ENCODE measurements around the gene ABCB11. TPM values are rescaled to one million over a fixed set of nuclear protein-coding genes. Genes with fewer than 3 reads are reported as not detected.

ABCB11 gene
- total and polyA plus RNA-seq, 9 of the 15 experiments (the other 6 are each of a cell fraction or from before 2014, with no cell fraction given): 0.04 to 0.51 (median 0.10) TPM; not detected in 1

DNA sequence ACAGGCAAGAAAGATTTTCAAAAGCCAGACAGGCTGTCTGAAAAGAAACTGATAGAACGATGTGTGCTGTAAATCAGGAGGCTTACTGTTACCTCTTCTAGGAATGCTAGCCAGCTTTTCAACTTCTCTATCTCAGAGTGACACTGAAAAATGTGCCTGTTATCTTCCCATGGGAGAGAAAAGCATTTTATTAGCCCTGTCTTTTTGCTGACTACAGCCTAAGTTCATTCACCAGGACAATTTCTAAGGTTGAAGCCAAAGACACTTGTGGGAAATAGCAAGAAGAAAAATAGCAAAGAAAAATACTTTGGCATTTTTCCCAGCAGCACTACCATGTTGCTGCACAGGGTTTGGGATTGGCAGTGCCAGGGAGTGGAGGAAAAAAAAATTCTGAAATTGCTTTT is 34.0 kb downstream of the ABCB11 start (continued):
- TF ChIP-seq, protein P1, sequence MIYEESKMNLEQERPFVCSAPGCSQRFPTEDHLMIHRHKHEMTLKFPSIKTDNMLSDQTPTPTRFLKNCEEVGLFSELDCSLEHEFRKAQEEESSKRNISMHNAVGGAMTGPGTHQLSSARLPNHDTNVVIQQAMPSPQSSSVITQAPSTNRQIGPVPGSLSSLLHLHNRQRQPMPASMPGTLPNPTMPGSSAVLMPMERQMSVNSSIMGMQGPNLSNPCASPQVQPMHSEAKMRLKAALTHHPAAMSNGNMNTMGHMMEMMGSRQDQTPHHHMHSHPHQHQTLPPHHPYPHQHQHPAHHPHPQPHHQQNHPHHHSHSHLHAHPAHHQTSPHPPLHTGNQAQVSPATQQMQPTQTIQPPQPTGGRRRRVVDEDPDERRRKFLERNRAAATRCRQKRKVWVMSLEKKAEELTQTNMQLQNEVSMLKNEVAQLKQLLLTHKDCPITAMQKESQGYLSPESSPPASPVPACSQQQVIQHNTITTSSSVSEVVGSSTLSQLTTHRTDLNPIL (CRISPR knock-in tag; IDR thresholded peaks at IDR 0.05): no peak
- TF ChIP-seq, protein P2, sequence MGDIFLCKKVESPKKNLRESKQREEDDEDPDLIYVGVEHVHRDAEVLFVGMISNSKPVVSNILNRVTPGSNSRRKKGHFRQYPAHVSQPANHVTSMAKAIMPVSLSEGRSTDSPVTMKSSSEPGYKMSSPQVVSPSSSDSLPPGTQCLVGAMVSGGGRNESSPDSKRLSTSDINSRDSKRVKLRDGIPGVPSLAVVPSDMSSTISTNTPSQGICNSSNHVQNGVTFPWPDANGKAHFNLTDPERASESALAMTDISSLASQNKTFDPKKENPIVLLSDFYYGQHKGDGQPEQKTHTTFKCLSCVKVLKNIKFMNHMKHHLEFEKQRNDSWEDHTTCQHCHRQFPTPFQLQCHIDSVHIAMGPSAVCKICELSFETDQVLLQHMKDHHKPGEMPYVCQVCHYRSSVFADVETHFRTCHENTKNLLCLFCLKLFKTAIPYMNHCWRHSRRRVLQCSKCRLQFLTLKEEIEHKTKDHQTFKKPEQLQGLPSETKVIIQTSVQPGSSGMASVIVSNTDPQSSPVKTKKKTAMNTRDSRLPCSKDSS (IDR thresholded peaks at IDR 0.05; ENCODE audit: low read depth, partially characterized antibody): no peak
- TF ChIP-seq ZNF507 (tag; conservative IDR thresholded peaks at IDR 0.05) (no peak), PCBP2 (IDR thresholded peaks at IDR 0.05; ENCODE audit: low read depth, low read length, poor library complexity, severe bottlenecking) (no peak), SMARCC2 (IDR thresholded peaks at IDR 0.05; ENCODE audit: low read depth) (no peak), GATAD2A (IDR thresholded peaks at IDR 0.05) (no peak), CBFA2T3 (IDR thresholded peaks at IDR 0.05) (peak; percentile 78), PTRF (tag; IDR thresholded peaks at IDR 0.05) (no peak), CTBP1 (IDR thresholded peaks at IDR 0.05; ENCODE audit: borderline replicate concordance) (peak; percentile 67; the same call in 1 of the 2 replicates), MAFG (tag; conservative IDR thresholded peaks at IDR 0.05) (peak; percentile 79), IRF2 (CRISPR knock-in tag; IDR thresholded peaks at IDR 0.05) (no peak), CBX3 (IDR thresholded peaks at IDR 0.05; ENCODE audit: borderline replicate concordance in 1 of 2, low read length in 2 of 2) (no peak), NCOR1 (IDR thresholded peaks at IDR 0.05) (peak; percentile 60), HMG20A (CRISPR knock-in tag; conservative IDR thresholded peaks at IDR 0.05) (peak; percentile 53; the same call in 1 of the 2 replicates), BRD9 (IDR thresholded peaks at IDR 0.05; ENCODE audit: low read depth, partially characterized antibody) (no peak), DMBX1 (CRISPR knock-in tag; IDR thresholded peaks at IDR 0.05; ENCODE audit: borderline replicate concordance) (no peak), NR1H2 (CRISPR knock-in tag; IDR thresholded peaks at IDR 0.05) (no peak), MAFK (IDR thresholded peaks at IDR 0.05; ENCODE audit: low read length) (peak; percentile 62), KDM1A (IDR thresholded peaks at IDR 0.05) (peak; percentile 88 to 93), MAFF (IDR thresholded peaks at IDR 0.05; ENCODE audit: low read length) (peak; percentile 71), SOX6 (IDR thresholded peaks at IDR 0.05) (peak; percentile 26; the same call in 1 of the 2 replicates), STAT5A (IDR thresholded peaks at IDR 0.05; ENCODE audit: borderline replicate concordance, low read length) (peak; percentile 18; the same call in 1 of the 2 replicates), NFIC (IDR thresholded peaks at IDR 0.05) (peak; percentile 26; the same call in 1 of the 2 replicates), SNIP1 (IDR thresholded peaks at IDR 0.05; ENCODE audit: low read depth) (no peak)
- TF ChIP-seq, protein P3, sequence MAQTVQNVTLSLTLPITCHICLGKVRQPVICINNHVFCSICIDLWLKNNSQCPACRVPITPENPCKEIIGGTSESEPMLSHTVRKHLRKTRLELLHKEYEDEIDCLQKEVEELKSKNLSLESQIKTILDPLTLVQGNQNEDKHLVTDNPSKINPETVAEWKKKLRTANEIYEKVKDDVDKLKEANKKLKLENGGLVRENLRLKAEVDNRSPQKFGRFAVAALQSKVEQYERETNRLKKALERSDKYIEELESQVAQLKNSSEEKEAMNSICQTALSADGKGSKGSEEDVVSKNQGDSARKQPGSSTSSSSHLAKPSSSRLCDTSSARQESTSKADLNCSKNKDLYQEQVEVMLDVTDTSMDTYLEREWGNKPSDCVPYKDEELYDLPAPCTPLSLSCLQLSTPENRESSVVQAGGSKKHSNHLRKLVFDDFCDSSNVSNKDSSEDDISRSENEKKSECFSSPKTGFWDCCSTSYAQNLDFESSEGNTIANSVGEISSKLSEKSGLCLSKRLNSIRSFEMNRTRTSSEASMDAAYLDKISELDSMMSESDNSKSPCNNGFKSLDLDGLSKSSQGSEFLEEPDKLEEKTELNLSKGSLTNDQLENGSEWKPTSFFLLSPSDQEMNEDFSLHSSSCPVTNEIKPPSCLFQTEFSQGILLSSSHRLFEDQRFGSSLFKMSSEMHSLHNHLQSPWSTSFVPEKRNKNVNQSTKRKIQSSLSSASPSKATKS (CRISPR knock-in tag; IDR thresholded peaks at IDR 0.05): no peak
- TF ChIP-seq, protein P4, sequence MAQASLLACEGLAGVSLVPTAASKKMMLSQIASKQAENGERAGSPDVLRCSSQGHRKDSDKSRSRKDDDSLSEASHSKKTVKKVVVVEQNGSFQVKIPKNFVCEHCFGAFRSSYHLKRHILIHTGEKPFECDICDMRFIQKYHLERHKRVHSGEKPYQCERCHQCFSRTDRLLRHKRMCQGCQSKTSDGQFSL (CRISPR knock-in tag; IDR thresholded peaks at IDR 0.05): no peak
- TF ChIP-seq, protein P4 (tag; IDR thresholded peaks at IDR 0.05): no peak
